GM12801 (cell line): ENCODE data around the gene CCDC195.

Experiments
- TF ChIP-seq, protein P1 (sequence below): IDR thresholded peaks from one replicate; pipeline ENCODE4 v1.5.1; 2011; ENCODE audit warnings: control low read depth; ENCODE audit not compliant: insufficient read length; ENCODE audit errors: extremely low read depth

Gene CCDC195

DNA sequence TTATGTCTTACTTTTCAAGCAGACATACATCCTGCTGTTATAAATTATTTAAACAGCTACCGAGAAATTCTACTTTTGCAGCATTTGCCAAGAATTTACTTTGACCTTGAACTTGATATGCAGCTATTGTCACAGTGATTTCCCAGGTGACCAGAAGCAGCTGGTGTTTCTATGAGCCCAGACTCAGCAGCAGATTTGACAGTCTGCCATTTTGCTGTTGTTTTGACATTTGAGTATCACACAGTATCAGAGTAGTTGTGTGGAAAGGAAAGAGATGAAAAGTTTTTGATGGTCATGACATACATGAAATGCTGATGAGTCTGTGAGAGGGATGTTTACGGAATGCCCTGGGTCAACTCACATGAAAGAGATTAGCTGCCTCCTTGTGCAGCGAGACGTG is 6.6 kb upstream of the CCDC195 start:
- TF ChIP-seq, protein P1, sequence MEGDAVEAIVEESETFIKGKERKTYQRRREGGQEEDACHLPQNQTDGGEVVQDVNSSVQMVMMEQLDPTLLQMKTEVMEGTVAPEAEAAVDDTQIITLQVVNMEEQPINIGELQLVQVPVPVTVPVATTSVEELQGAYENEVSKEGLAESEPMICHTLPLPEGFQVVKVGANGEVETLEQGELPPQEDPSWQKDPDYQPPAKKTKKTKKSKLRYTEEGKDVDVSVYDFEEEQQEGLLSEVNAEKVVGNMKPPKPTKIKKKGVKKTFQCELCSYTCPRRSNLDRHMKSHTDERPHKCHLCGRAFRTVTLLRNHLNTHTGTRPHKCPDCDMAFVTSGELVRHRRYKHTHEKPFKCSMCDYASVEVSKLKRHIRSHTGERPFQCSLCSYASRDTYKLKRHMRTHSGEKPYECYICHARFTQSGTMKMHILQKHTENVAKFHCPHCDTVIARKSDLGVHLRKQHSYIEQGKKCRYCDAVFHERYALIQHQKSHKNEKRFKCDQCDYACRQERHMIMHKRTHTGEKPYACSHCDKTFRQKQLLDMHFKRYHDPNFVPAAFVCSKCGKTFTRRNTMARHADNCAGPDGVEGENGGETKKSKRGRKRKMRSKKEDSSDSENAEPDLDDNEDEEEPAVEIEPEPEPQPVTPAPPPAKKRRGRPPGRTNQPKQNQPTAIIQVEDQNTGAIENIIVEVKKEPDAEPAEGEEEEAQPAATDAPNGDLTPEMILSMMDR = no peak

DNA sequence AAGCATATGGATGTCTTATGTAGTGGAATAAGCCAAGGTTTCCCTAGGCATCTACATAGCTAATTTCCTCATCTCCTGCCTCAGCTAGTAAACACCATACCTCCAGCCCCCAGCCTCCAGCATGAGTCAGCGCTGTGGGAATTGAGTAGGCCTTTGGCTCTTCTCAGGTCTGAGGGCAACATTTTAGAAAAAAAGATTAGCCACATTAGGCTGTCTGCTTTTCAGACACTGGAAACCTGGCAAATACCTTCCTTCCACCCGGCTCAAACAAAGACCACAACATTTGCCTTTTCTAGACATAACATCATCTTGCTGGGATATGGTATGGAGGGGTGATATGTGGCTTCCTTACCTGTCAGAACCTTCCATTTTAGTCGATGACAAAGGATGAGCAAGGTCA is 6.1 kb upstream of the CCDC195 start:
- TF ChIP-seq, protein P1 = no peak

DNA sequence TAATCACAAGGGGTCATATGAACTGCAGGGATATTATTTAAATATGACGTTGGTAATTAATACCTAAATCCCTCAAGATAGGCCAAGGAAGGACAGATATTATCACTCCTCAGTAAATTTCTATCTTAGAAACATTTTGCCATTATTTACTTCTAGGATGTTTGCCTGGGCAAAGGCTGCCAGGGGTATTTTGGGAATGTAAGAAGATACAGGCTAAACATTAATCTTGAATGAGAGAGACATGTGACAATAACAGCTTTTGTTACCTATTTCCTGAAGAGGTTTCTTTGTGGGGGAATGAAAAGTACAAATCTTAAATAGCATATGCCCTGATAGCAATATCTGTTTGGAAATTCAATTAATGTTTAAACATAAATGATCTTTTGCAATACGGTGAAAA is 756 bp upstream of the CCDC195 start:
- TF ChIP-seq, protein P1 = no peak

DNA sequence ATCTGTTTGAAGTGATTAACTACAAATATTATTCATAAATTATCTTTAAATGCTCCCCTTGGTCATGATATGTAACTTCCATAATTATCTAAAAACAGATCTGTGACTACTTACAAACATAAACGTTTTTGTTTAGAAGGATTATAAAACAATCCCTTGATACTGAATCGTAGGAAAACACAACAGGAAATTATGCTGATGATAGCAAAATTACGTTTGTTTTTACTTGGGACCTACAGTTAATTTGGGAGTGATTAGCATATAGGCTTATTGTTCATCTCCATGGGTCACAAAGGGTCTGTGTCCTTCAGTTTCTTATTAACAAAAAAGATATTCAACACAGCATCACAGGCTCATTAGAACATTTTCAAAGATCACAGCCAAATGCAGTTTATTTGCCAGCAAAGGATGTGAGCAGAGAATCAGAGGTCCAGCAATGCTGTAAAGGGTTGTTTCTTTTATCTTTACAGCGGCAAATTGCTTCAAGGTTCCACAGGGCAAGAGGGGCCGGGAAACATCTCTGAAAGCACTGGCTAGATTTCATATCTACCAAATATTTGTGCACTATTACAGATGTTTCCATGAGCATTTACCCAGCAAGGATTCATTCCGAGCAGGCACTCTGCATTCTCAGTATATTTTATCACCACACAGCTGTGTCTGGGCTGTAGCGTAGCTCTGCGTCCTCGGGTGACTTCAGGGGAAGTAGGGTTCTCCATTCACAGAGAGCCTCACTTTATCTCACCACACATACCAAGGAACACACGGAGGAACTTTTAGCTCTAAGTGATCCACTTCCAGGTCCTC is 4.1 kb downstream of the CCDC195 start:
- TF ChIP-seq, protein P1 = no peak

DNA sequence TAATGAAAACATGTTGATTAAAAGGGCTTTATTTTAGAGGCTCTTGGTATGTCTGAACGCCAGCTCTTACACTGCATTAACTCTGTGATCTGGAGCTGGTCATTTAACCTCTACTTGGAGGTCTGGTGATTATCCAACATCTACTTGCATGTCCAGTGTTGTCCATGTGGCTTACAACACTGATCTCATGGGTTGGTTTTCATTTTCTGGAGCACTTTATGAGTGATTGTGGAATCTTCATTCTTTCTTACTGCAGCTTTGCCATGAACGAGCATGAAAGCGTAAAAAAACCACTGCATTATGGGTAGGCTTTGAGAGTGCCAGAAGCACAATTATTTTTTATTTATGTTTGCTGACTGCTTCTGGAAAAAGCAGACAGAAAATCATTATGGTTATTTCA is 4.8 kb downstream of the CCDC195 start:
- TF ChIP-seq, protein P1 = no peak

DNA sequence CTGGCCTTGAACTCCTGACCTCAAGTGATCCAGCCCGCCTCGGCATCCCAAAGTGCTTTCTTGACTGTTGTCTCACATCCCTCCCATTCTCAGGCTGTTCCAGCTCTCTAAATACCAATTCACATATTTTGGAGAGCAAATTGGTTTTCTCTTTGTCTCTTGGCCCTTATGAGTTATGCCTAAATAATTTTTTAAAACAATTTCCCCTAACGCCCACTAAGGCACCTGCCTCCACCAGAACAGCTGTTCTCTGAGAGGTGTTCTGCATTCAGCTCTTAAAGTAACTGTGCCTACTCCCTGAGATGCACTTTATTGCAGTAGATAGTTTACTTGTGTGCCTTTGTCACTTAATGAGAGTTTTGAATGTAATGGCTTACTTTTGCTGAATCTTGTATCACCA is 6.9 kb downstream of the CCDC195 start:
- TF ChIP-seq, protein P1 = no peak

DNA sequence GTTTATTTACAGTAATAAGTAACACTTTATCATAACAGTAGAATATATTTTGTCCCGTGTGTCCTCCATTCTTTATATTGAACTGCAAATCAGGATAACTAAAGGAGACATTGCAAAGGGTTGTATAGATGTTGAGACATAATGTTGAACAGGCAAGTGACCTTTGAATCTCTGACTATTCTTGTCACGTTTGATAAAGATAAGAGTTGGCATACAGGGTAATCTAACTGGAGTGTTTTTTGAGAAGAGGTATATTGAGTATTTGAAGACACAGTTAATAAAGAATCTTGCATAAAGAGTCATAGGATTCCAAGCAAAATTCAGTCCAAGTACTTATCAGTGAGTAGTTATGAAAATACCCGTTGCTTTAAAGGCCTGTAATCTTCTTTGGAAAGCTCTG is 21.7 kb downstream of the CCDC195 start:
- TF ChIP-seq, protein P1 = no peak
